ENCODE measurements around the gene CCDC149.

DNA sequence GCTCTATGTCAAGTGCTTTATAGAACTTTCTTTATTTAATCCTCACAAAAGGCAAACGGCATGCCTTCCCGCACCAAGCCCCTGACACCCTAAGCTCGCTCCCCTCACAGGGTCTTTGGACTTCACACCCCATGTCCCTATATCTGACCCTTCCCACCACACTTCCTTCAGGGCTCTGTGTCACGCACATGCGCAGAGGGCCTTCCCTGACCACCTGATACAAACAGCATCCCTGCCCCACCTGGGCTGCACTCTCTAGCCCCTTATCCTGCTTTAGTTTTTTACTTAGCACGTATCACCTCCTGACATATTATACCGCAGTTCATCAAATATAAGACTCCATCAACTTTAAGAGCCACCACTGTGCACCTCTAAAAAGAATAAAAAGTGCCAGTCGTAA, 67.7 kb downstream of the CCDC149 start:
- TF ChIP-seq EZH2phosphoT487 (IDR thresholded peaks at IDR 0.05; ENCODE audit: low read depth) = no peak
- TF ChIP-seq CTCF (IDR thresholded peaks at IDR 0.05; ENCODE audit: low read depth, low read length) = no peak
